Measurements from ENCODE around the gene INKA2. TPM values are rescaled to one million over a fixed set of nuclear protein-coding genes. Genes with fewer than 3 reads are reported as not detected.

Gene INKA2
- total and polyA plus RNA-seq, 2 experiments from 2014 or later: 3.7 to 8.4 TPM

GRCh38 chr1:111733183-111733991 lies 5.8 kb downstream of the INKA2 start:
- Histone ChIP-seq H3K4me3 (no peak overlapping the region), H4K20me1 (replicated peaks; ENCODE audit: insufficient read depth) (peaks cover 19% of the 10 kb centered on the region), H3K27me3 (ENCODE audit: insufficient read depth) (no peaks in the 10 kb centered on the region), H3K4me2 (no peak overlapping the region), H3K27ac (ENCODE audit: low read depth) (no peak overlapping the region), H3K4me1 (ENCODE audit: insufficient read depth) (peaks cover 45% of the 10 kb centered on the region), H3F3A (replicated peaks; ENCODE audit: low read depth) (peaks cover 18% of the 10 kb centered on the region), H3K79me2 (replicated peaks; ENCODE audit: insufficient read depth) (peaks cover 52% of the 10 kb centered on the region), H3K9me2 (ENCODE audit: insufficient read depth) (no peaks in the 10 kb centered on the region), H3K36me3 (ENCODE audit: insufficient read depth) (no peaks in the 10 kb centered on the region), H2AFZ (no peak overlapping the region)
- ATAC-seq (no peak), DNase-seq (ENCODE audit: low spot score) (no peak)
- no peaks in the 10 kb centered on the region; the same call in 2 of the 3 replicates for H3K9me3 Mint-ChIP-seq
- TF ChIP-seq REST (IDR thresholded peaks at IDR 0.05; ENCODE audit: unreplicated experiment): no peak
- TF ChIP-seq ZNF462 (CRISPR knock-in tag; IDR thresholded peaks at IDR 0.05): no peak
- no peak for TF ChIP-seq ZNF331 (CRISPR knock-in tag; IDR thresholded peaks at IDR 0.05; ENCODE audit: low read depth)
- TF ChIP-seq POLR2AphosphoS5 (IDR thresholded peaks at IDR 0.05; ENCODE audit: low read depth): no peak
- no peak for TF ChIP-seq EZH2 (IDR thresholded peaks at IDR 0.05; ENCODE audit: low read depth, unreplicated experiment)
- TF ChIP-seq CREB1 (CRISPR knock-in tag; IDR thresholded peaks at IDR 0.05; ENCODE audit: low read depth): no peak
- no peak for TF ChIP-seq JUNB (IDR thresholded peaks at IDR 0.05; ENCODE audit: unreplicated experiment)
- TF ChIP-seq EZH2phosphoT487 (IDR thresholded peaks at IDR 0.05; ENCODE audit: unreplicated experiment): no peak
- TF ChIP-seq, protein P1, sequence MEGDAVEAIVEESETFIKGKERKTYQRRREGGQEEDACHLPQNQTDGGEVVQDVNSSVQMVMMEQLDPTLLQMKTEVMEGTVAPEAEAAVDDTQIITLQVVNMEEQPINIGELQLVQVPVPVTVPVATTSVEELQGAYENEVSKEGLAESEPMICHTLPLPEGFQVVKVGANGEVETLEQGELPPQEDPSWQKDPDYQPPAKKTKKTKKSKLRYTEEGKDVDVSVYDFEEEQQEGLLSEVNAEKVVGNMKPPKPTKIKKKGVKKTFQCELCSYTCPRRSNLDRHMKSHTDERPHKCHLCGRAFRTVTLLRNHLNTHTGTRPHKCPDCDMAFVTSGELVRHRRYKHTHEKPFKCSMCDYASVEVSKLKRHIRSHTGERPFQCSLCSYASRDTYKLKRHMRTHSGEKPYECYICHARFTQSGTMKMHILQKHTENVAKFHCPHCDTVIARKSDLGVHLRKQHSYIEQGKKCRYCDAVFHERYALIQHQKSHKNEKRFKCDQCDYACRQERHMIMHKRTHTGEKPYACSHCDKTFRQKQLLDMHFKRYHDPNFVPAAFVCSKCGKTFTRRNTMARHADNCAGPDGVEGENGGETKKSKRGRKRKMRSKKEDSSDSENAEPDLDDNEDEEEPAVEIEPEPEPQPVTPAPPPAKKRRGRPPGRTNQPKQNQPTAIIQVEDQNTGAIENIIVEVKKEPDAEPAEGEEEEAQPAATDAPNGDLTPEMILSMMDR (conservative IDR thresholded peaks at IDR 0.05; ENCODE audit: low read depth in 2 of 2): no peak
- no peak for TF ChIP-seq ZNF114 (CRISPR knock-in tag; IDR thresholded peaks at IDR 0.05)
- no peak for TF ChIP-seq NANOG (IDR thresholded peaks at IDR 0.05; ENCODE audit: borderline replicate concordance)
- no peak for TF ChIP-seq STAT1 (IDR thresholded peaks at IDR 0.05; ENCODE audit: unreplicated experiment)
- TF ChIP-seq, protein P2, sequence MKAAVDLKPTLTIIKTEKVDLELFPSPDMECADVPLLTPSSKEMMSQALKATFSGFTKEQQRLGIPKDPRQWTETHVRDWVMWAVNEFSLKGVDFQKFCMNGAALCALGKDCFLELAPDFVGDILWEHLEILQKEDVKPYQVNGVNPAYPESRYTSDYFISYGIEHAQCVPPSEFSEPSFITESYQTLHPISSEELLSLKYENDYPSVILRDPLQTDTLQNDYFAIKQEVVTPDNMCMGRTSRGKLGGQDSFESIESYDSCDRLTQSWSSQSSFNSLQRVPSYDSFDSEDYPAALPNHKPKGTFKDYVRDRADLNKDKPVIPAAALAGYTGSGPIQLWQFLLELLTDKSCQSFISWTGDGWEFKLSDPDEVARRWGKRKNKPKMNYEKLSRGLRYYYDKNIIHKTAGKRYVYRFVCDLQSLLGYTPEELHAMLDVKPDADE (IDR thresholded peaks at IDR 0.05): no peak
- H3K36me3 Mint-ChIP-seq (ENCODE audit: low read depth): peaks cover 7% of the 10 kb centered on the region; the same call in 2 of the 3 replicates
- peaks cover 25% of the 10 kb centered on the region for H3K4me1 Mint-ChIP-seq
- H3K27ac Mint-ChIP-seq: no peak overlapping the region
- H3K4me3 Mint-ChIP-seq: no peak overlapping the region
- H3K27me3 Mint-ChIP-seq (ENCODE audit: insufficient read depth, low read depth, poor library complexity): peaks cover 9% of the 10 kb centered on the region
